ENCODE measurements around the gene FIGNL1. TPM values are rescaled to one million over a fixed set of nuclear protein-coding genes. Genes with fewer than 3 reads are reported as not detected.

Gene FIGNL1
- total RNA-seq, 4 donors from 2014 or later, result 3.3 to 6.1 (median 4.5) TPM

DNA sequence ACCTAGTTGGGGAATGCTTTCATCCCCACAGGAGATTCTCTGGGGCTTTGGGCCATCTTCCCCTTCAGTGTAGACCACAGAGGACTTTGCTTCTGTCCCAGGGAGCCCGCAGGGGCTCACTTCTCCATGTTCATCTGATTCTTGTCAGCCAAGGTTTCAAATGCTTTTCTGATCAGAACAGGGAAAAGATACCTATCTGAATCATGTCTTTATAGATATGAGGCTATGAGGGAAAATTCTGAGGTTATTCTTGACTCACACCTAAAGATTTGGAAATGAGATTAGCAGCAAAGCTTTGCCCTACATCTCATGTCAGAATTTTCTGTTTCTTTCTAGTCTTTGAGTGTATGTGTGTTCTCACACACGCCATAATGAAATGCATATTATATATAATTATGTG, 53.3 kb downstream of the FIGNL1 start:
- Histone ChIP-seq H3K27ac (replicated peaks in 1 of 4) (no peak overlapping the region), H3K27me3 (peaks cover 0 to 24% (median 3%) of the 10 kb centered on the region in 4 donors), H3K4me1 (peaks cover 0 to 7% (median 1%) of the 10 kb centered on the region in 4 donors), H3K4me3 (no peak overlapping the region), H3K9me3 (no peaks in the 10 kb centered on the region), H3K36me3 (no peaks in the 10 kb centered on the region)
- DNase-seq (ENCODE audit: extremely low spot score), result no peak
- TF ChIP-seq POLR2A (IDR thresholded peaks at IDR 0.05; ENCODE audit: low read depth), result no peak
- TF ChIP-seq EP300 (IDR thresholded peaks at IDR 0.05), result no peak
- TF ChIP-seq POLR2AphosphoS5 (IDR thresholded peaks at IDR 0.05), result no peak
- TF ChIP-seq, protein P1, sequence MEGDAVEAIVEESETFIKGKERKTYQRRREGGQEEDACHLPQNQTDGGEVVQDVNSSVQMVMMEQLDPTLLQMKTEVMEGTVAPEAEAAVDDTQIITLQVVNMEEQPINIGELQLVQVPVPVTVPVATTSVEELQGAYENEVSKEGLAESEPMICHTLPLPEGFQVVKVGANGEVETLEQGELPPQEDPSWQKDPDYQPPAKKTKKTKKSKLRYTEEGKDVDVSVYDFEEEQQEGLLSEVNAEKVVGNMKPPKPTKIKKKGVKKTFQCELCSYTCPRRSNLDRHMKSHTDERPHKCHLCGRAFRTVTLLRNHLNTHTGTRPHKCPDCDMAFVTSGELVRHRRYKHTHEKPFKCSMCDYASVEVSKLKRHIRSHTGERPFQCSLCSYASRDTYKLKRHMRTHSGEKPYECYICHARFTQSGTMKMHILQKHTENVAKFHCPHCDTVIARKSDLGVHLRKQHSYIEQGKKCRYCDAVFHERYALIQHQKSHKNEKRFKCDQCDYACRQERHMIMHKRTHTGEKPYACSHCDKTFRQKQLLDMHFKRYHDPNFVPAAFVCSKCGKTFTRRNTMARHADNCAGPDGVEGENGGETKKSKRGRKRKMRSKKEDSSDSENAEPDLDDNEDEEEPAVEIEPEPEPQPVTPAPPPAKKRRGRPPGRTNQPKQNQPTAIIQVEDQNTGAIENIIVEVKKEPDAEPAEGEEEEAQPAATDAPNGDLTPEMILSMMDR (IDR thresholded peaks at IDR 0.05), result no peak
- WGBS, result 80% methylated on average over 2 of the region's 2 CpGs
- intact Hi-C loops (cut with DNase I), result no loop called here

DNA sequence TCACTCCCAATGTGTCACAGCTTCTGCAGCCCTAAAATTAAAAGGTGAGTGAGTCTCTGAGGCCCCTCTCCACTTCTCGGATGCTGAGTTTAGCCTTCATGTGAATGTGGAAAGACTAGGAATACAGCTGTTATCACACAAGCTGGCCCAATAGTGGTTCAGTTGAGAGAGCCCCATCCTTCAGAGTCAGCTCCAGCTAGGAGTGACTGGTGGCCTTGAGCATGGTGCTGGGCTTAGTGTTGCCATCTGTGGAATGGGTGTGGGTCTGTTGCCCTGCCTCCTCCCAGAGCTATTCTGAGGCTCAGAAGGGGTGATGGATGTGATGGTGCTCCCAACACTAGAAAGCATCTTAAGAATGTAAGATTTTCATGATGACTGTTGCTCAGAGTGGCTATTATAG, 55.8 kb downstream of the FIGNL1 start:
- no peak for DNase-seq (ENCODE audit: extremely low spot score)
- no peak for TF ChIP-seq POLR2A (IDR thresholded peaks at IDR 0.05; ENCODE audit: low read depth)
- TF ChIP-seq POLR2AphosphoS5 (IDR thresholded peaks at IDR 0.05), result no peak
- TF ChIP-seq, protein P1 (IDR thresholded peaks at IDR 0.05), result no peak
- no peak for TF ChIP-seq EP300 (IDR thresholded peaks at IDR 0.05)
- WGBS, result 69% methylated on average over 1 of the region's 1 CpG
- no peak overlapping the region for H3K4me3 ChIP-seq
- H3K4me1 ChIP-seq, result no peaks in the 10 kb centered on the region
- H3K9me3 ChIP-seq, result no peaks in the 10 kb centered on the region
- intact Hi-C loops (cut with DNase I), result no loop called here
- no peaks in the 10 kb centered on the region for H3K27me3 ChIP-seq
- H3K27ac ChIP-seq (replicated peaks in 1 of 4), result no peak overlapping the region
- no peaks in the 10 kb centered on the region for H3K36me3 ChIP-seq

Small RNA genes within 50 kb of the gene (small RNA-seq; reads per million reads assigned to genes)
- 0 reads per million in 3 donors for gene RNU6-1091P

Other genes starting within 250 kb of the FIGNL1 start
- gene IKZF1, start 145.6 kb downstream of the FIGNL1 start, total RNA-seq, result 10 to 100 TPM in 1 of 4 donors, 1 to 10 TPM in 3; 3.6 to 17.7 (median 9.2) TPM
- not detected for gene DDC, start 115.1 kb upstream of the FIGNL1 start, total RNA-seq

Measured in esophagus muscularis mucosa (tissue), 4 donors.